Measurements from ENCODE around the gene TBC1D17.
A peak's percentile ranks its signal among the peaks of the same experiment; 100 is the strongest.
"Not testable (repeated sequence)": the region's sequence is repeated elsewhere in the genome, so short reads cannot be mapped to it uniquely, and the experiment has no call there.

Gene TBC1D17

DNA sequence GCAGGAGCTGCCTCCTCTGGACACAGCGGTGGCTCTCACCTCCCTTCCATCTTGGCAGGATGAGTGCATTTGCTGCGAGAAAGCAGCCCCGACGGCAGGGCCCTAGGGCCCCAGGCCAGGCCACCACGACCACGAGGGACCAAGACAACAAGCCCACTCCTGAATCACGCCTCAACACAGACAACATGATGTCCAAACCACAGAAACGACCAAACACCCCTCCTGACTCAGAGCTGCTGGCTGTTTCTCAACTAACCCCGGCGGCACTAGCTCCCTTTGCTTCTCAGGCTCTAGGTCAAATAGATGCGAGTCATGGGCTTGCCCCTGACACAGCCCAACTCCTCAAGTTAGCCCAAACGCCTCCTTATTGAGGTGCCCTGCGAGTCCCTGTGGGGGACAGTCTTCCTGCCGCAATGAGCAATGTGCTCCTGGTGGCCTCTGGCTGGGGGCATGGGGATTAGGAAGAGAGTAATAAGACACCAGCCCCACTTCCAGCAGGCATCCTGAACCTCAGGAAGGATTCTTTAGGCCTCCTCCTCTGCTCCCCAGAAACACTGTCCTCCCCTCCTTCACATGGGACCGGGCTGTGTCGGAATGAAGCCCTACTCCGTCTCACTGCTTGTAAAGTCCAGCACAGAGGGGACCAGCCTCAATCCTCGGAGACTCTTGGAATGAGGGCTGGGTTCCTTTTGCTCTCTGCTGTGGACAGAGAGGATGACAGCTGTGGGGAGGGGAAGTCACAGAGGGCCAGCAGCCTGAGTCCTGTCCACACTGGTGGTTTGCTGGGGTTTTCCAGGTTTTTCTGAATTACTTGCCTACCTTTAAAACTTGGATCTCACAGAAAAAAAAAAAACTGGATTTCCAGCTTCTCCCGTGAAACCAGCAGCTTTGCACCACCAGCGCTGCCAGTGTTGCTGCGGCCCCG, 44.6 kb downstream of the TBC1D17 start:
- peak; percentile 50 for DNase-seq (ENCODE audit: low spot score)

DNA sequence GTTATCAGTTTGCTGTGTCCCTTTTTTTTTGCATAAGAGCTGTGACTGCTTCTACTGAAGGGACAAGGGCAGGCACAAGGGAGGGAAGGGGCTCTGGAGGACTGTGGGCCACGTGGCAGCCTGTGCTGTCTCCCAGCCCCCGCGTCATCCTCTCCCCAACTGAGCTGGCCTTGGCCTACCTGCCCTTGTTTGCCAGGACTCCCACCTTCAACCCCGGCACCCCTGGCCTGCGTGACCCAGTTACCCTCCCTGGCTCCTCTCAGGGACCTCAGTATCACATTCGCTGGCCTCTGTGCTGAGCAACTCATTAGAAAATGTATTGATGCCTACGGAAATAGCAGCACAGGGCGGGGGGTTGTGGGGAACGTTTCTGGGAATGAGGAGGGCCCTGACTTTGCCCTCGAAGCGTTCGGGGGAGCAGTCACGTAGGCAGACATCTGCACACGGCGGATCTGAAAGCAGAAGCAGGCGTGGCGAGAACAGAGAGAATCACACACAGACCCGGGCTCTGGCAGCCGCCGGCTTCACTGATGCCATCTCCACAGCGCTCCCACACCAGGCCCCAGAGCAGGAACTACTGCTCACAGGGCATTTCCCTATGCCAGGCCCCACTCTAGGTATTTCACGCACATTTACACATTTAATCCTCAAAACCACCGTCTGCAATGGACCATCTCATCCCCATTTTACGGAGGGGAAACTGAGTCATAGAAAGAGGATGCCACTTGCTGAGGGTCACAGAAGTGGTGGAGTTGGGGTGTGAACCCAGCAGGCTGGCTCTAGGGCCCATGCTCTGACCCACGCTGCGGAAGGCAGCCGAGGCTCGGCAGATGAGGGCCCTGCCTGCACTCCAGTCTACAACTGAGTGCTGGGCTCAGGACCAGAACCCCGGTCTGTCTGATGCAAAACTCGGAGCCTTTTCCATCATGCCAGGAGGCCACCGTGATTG, 45.8 kb downstream of the TBC1D17 start:
- no peak for DNase-seq (ENCODE audit: low spot score)

- DNase-seq (ENCODE audit: low spot score): no peak
Observed at GRCh38 chr19:49924004-49924880, 46.7 kb downstream of the TBC1D17 start.

GRCh38 chr19:49924881-49925210, 47.3 kb downstream of the TBC1D17 start:
- DNase-seq (ENCODE audit: low spot score): not testable (repeated sequence)

- DNase-seq (ENCODE audit: low spot score): no peak
Observed at GRCh38 chr19:49925486-49925885, 48.0 kb downstream of the TBC1D17 start.

- DNase-seq (ENCODE audit: low spot score): no peak
Observed at GRCh38 chr19:49926515-49926914, 49.0 kb downstream of the TBC1D17 start.

DNA sequence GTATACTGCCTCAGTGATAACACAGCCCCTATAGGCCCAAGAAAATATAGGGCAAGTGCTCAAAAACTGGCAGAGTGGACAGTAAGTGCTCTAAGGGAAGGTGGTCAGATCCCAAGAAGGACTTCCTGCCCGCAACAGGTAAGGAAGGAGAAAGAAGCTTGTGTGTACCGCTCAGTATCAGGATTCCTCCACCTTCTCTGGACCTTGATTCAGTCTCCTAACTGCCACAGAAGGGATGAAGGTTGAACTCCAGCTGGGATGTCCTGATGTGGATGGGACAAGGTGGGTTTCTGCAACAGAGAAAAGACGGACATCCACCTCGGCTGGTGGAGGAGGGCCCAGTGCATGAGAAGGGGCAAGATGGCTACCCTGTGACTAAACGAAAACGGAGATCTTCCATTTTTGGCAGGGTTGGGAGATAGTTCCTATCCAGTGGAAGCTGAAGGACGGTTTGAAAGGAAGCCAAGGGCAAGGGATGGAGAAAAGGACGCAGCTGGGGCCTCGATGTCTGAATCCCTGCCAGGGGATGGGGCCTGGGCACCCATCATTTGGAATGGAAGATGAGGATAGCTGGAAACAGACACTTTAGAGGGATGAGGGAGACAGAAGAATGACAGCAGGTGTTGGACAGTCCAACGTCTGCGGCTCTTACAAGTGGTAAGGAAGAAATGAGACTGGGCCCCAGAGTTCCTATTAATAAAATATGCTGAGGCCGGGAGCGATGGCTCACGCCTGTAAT, 50.2 kb downstream of the TBC1D17 start:
- DNase-seq (ENCODE audit: low spot score): no peak

DNA sequence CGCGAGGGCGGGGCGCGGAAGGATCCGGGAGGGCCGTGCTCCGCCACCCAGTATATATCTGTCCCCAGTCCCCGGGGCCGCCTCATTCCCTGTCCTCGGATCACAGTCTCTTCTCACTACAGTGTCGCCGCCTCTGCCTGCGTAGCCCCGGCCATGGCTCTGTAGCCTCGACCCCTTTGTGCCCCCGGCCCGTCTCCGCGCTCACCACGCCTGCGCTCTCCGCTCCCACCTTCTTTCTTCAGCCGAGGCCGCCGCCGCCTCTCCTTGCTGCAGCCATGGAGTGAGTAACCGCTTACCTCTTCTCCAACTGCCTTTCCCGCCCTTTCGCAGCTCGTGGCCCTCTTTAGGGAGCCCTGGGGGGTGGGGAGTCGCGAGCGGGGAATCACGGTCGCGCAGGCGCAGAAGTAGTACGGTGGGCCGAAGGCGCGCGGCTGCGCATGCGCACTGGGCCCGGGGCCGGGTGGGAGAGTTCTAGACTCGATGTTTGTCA, 51.7 kb downstream of the TBC1D17 start, which contains the start of the genes ATF5 and NUP62:
TSS of gene ATF5 (plus strand) at position 85 of the 490 bp plus-strand sequence. CDS start 1,646 bp downstream, outside the sequence.
TSS of gene NUP62 (minus strand) at position 384 of the 490 bp plus-strand sequence. CDS start 19,697 bp downstream, outside the sequence.
- peak; percentile 92 for DNase-seq (ENCODE audit: low spot score)

GRCh38 chr19:49929611-49930482, 52.3 kb downstream of the TBC1D17 start:
- peak; percentile 96 for DNase-seq (ENCODE audit: low spot score)

GRCh38 chr19:49930483-49931011, 53.0 kb downstream of the TBC1D17 start:
- no peak for DNase-seq (ENCODE audit: low spot score)

DNA sequence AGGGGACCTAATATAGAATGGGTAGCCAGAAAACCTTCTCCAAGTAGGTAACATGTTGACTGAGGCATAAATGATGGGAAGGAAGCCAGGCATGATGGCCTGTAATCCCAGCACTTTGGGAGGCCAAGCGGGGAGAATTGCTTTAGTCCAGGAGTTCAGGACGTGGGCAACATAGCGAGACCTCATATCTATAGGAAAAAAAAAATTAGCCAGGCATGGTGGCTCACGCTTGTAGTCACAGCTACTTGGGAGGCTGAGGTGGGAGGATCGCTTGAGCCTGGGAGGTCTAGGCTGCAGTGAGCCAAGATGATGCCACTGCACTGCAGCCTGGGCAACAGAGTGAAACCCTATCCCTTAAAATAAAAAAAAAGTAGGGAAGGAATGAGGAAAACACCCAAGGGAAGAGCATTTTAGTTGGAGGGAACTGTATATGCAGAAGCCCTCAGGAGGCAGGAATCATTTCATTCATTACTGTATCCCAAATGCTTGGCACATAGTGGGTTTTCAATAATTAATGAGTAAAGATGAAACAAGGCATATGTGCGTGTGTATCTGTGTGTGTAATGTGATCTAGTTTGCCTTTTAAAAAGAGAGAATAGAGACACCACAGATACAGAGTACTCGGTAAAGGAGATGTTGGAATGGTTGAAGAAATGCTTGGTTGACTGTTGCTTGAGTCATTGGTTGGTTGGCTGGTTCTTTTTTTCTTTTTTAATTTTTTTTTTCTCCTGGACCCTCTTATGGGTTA, 54.0 kb downstream of the TBC1D17 start:
- no peak for DNase-seq (ENCODE audit: low spot score)

- DNase-seq (ENCODE audit: low spot score): no peak
Observed at GRCh38 chr19:49932041-49932451, 54.5 kb downstream of the TBC1D17 start.

DNA sequence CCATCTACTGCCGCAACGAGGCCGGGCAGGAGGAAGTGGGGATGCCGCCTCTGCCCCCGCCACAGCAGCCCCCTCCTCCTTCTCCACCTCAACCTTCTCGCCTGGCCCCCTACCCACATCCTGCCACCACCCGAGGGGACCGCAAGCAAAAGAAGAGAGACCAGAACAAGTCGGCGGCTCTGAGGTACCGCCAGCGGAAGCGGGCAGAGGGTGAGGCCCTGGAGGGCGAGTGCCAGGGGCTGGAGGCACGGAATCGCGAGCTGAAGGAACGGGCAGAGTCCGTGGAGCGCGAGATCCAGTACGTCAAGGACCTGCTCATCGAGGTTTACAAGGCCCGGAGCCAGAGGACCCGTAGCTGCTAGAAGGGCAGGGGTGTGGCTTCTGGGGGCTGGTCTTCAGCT, 55.2 kb downstream of the TBC1D17 start:
- no peak for DNase-seq (ENCODE audit: low spot score)

DNA sequence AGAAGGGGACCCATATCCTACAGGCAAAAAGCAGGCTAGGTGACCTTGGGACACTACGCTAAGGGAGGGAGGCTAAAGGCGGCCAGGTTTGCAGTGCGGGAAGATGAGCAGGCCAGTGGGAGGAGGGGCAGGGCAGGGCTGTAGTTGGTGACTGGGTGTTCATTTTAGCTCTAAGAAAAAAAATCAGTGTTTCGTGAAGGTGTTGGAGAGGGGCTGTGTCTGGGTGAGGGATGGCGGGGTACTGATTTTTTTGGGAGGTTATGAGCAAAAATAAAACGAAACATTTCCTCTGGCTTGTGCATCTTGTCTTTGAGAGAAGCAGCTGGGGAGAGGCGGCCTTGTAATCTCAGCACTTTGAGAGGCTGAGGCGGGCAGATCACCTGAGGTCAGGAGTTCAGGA, 56.1 kb downstream of the TBC1D17 start:
- DNase-seq (ENCODE audit: low spot score): no peak

DNA sequence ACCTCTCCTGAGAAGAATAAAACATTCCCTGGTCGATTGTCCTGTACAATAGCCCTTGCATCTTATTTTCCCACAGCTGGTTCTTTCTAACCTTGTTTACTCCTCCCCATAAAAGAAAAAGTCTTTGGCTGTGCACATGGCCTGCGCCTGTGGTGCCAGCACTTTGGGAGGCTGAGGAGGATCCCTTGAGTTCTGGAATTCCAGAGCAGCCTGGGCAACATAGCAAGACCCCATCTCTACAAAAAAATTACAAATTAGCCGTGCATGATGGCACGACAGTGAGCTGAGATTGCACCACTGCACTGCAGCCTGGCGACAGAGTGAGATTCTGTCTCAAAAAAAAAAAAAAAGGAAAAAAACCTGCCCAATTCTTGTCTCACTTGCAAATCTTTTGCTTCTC, 59.0 kb downstream of the TBC1D17 start:
- DNase-seq (ENCODE audit: low spot score): no peak

DNA sequence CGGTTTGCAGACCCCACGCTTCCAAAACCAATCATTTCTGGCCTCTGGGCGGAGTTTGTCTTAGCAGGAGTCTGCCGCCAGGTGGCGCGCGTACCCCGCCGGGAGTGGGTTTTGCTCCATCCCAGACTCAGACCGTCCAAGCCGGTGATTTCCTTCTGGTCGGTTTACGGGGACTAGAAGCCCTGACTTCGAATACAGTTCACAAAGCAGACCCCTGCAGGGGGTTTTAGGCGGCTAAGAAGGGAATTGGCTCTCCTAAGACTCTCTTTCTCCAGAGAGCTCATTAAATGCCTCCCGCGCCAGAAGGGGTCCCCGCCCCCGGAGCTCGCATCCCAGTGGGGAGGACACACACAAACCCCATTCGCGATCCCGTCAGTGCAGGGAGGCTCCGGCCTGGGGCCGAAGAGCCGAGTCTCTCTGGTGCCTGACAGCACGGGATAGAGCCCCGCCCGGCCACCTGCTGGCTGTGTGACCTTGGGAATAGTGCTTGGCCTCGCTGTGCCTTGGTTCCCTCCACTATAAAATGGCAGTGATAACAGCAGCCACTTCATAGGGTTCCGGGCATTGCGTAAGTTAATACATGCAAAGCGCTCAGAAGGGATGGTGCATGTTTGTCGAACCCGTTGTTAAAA, 60.4 kb downstream of the TBC1D17 start:
- peak; percentile 72 for DNase-seq (ENCODE audit: low spot score)

All from RKO (cell line).